Measurements from ENCODE around the gene VEPH1.

DNA sequence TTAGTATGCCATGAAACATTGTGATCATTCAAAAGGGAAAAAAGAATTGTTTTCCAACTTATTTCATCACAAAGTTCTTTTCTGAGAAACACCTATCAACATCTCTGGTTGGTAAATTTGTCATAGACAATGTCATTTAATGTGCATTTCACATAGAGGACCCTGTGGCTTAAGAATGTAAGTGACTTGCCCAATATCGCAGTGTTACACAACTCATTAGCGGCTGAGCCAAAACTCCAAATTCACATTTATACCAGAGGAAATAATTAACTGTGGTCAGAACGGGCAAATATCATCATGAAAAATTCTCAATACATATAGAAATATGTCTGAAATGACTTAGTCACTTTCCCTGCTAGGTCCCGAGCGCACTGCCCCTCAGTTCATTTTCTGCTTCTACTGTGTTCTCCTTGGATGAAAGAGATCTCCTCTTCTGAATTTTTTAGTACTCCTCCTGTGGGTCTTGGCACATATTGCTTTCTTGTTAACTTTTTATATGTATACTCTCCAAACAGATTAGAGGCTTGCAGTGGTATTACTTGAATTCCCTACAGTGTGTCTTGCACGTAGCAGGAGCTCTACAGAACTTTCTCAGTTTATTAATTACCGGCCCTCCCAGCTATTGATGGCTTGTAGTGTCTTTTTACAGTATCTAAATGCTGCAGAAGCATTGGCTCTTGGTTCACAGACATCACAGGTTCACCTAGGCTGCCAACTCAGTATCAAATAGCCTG, 33.5 kb downstream of the VEPH1 start:
- TF ChIP-seq GATA2 (IDR thresholded peaks at IDR 0.05; ENCODE audit: low read depth, low read length) (no peak), GATA3 (IDR thresholded peaks at IDR 0.05; ENCODE audit: low read depth, low read length) (no peak)
